ENCODE measurements around the gene FILIP1.

FILIP1 gene

DNA sequence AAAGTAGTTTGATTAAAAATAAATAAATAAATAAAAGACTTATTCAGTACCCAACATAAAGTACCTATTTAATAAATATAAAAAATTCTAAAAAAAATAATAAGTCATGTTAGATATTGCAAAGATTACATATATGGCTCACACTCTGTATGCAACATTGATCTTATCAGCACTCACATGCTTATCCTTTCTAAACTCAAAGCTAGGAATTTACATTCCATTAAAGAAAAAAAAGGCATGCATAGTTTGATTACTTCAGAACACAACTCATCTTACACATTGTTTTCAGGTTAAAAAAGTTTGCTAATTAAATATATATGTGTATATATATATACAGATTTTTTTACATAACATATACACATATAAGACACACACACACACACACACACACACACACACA lies 96.4 kb downstream of the FILIP1 start:
- Histone ChIP-seq H3K9me3 (ENCODE audit: insufficient read depth, low read length) (peaks cover 8% of the 10 kb centered on the region), H3K36me3 (ENCODE audit: insufficient read depth, insufficient read length, low read length) (no peaks in the 10 kb centered on the region), H3K4me3 (ENCODE audit: insufficient read length, low read depth) (no peak overlapping the region), H3K9ac (ENCODE audit: insufficient read length, low read depth) (no peak overlapping the region), H3K4me1 (ENCODE audit: insufficient read depth, insufficient read length) (no peaks in the 10 kb centered on the region), H3K27me3 (ENCODE audit: insufficient read depth, insufficient read length) (no peaks in the 10 kb centered on the region)
- no peak for DNase-seq (ENCODE audit: low read depth, low spot score)
- TF ChIP-seq SUZ12 (IDR thresholded peaks at IDR 0.05; ENCODE audit: extremely low read depth, insufficient read depth, insufficient read length) (no peak), YY1 (IDR thresholded peaks at IDR 0.05; ENCODE audit: insufficient read depth, insufficient read length) (no peak), ZNF274 (IDR thresholded peaks at IDR 0.05; ENCODE audit: low read depth, low read length) (no peak)

DNA sequence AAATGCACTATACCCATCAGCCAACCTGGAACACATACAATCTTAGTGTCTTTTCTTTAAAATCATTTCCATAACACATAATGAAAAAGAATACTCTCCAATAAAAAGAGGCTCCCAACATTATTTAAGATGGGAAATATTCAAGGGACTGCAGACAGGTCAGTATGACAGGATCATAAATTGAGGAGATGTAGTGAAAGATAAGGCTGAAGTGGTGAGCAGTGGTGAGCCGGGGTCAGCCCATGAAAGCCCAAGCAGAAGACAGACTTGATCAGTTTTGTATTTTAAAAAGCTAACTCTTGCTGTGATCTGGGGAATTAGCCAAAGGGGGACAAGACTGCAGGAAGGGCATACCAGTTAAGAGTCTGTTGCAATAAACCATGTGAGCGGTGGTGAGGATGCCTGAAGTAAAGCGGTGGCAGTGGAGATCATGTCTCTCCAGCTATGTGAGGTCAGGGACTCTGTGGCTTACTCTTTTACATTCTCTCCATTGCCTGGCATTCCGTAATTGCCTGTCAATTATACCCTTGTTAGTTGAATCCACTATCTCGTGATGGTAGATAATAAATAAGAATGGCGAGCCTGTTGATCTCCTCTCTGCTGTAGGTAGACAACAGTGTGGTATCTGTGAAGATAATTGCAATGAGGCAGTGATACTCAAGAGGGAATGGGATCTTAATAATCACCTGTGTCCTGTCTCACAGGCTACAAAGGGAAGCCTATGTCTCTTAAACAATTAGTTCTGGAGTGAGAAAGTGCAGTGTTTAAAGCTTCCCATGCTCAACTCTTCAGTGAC lies 97.4 kb downstream of the FILIP1 start:
- Histone ChIP-seq H3K4me3 (ENCODE audit: insufficient read length, low read depth) (no peak overlapping the region), H3K36me3 (ENCODE audit: insufficient read depth, insufficient read length, low read length) (no peaks in the 10 kb centered on the region), H3K27me3 (ENCODE audit: insufficient read depth, insufficient read length) (no peaks in the 10 kb centered on the region), H3K9ac (ENCODE audit: insufficient read length, low read depth) (no peak overlapping the region), H3K9me3 (ENCODE audit: insufficient read depth, low read length) (peaks cover 9% of the 10 kb centered on the region), H3K4me1 (ENCODE audit: insufficient read depth, insufficient read length) (no peaks in the 10 kb centered on the region)
- TF ChIP-seq ZNF274 (IDR thresholded peaks at IDR 0.05; ENCODE audit: low read depth, low read length) (no peak), YY1 (IDR thresholded peaks at IDR 0.05; ENCODE audit: insufficient read depth, insufficient read length) (no peak), SUZ12 (IDR thresholded peaks at IDR 0.05; ENCODE audit: extremely low read depth, insufficient read depth, insufficient read length) (no peak)
- no peak for DNase-seq (ENCODE audit: low read depth, low spot score)

DNA sequence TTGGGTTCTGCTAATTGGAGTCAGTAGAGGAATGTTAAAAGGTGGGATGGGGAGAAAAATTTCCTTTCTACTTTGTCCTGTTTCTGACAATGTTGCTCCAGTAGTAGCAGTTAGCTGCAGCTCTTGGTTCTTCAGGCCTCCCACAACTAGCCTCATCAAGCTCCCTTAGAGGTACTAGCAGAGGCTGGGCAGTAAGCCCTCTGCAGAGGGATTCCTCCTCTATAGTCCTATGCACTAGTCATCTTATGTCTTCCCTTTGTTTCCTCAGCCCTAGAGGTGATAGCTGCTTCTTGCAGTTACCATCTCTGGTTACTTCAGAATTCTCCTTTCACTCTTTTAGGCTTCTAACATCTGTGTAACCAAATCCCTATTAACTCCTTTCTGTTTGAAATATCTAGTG lies 99.8 kb downstream of the FILIP1 start:
- TF ChIP-seq SUZ12 (IDR thresholded peaks at IDR 0.05; ENCODE audit: extremely low read depth, insufficient read depth, insufficient read length) (no peak), YY1 (IDR thresholded peaks at IDR 0.05; ENCODE audit: insufficient read depth, insufficient read length) (no peak), ZNF274 (IDR thresholded peaks at IDR 0.05; ENCODE audit: low read depth, low read length) (no peak)
- no peak for DNase-seq (ENCODE audit: low read depth, low spot score)
- Histone ChIP-seq H3K9ac (ENCODE audit: insufficient read length, low read depth) (no peak overlapping the region), H3K36me3 (ENCODE audit: insufficient read depth, insufficient read length, low read length) (no peaks in the 10 kb centered on the region), H3K9me3 (ENCODE audit: insufficient read depth, low read length) (peaks cover 9% of the 10 kb centered on the region), H3K27me3 (ENCODE audit: insufficient read depth, insufficient read length) (no peaks in the 10 kb centered on the region), H3K4me3 (ENCODE audit: insufficient read length, low read depth) (no peak overlapping the region), H3K4me1 (ENCODE audit: insufficient read depth, insufficient read length) (no peaks in the 10 kb centered on the region)

DNA sequence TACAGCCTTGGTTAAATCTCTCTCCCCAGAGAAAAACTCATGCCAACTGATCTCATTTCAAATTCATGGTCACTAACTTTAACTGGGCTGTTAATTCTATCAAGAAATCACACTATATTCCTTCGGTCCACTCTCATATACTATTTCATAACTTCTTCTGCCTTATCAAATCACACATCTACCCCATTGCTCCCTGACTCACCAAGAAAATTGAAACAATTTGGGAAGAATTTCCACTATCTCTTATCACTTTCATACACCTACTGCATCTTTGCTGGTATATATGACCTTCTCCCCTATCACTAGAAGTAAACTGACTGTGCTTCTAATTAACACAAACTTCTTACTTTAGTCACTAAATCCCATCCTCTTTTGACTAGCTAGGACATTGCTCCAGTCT lies 102.3 kb downstream of the FILIP1 start:
- Histone ChIP-seq H3K36me3 (ENCODE audit: insufficient read depth, insufficient read length, low read length) (no peaks in the 10 kb centered on the region), H3K4me3 (ENCODE audit: insufficient read length, low read depth) (no peak overlapping the region), H3K27me3 (ENCODE audit: insufficient read depth, insufficient read length) (no peaks in the 10 kb centered on the region), H3K4me1 (ENCODE audit: insufficient read depth, insufficient read length) (no peaks in the 10 kb centered on the region), H3K9me3 (ENCODE audit: insufficient read depth, low read length) (peaks cover 9% of the 10 kb centered on the region), H3K9ac (ENCODE audit: insufficient read length, low read depth) (no peak overlapping the region)
- no peak for DNase-seq (ENCODE audit: low read depth, low spot score)
- TF ChIP-seq ZNF274 (IDR thresholded peaks at IDR 0.05; ENCODE audit: low read depth, low read length) (no peak), SUZ12 (IDR thresholded peaks at IDR 0.05; ENCODE audit: extremely low read depth, insufficient read depth, insufficient read length) (no peak), YY1 (IDR thresholded peaks at IDR 0.05; ENCODE audit: insufficient read depth, insufficient read length) (no peak)

DNA sequence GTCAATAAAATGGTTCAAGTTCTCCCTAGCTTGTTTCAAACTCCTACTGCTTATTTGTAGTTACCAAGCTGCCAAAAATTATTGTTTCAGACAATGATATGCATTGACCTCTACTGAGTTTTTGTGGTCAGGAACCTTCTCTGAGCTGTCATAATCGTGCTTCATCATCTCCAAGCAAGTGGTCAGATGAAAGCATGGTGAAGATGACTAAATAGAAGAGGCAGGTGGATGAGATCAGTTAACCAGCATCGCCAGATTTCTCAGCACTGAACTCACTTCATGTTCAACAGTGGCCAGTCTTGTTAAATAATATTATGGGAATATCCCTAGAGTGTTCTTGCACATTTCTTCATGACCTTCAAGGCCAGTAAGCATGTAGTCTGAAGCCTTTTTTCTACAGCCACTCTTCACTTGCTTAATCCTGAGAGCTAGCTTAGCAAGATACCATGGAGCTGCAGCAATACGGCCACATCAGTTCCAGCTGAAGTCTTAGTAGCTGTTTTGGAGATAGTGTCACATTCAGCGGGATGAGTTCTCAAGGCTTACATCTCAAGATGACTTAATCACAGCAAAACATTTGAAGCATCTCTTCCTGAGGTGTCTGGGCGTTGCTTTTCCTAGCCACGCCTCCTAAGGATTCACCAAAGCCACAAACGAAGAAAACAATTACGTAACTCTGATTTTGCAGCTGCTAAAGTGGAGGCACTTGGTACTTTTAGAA lies 107.4 kb downstream of the FILIP1 start:
- no peak overlapping the region for H3K4me3 ChIP-seq (ENCODE audit: insufficient read length, low read depth)
- no peaks in the 10 kb centered on the region for H3K36me3 ChIP-seq (ENCODE audit: insufficient read depth, insufficient read length, low read length)
- TF ChIP-seq ZNF274 (IDR thresholded peaks at IDR 0.05; ENCODE audit: low read depth, low read length) (no peak), YY1 (IDR thresholded peaks at IDR 0.05; ENCODE audit: insufficient read depth, insufficient read length) (no peak), SUZ12 (IDR thresholded peaks at IDR 0.05; ENCODE audit: extremely low read depth, insufficient read depth, insufficient read length) (no peak)
- H3K4me1 ChIP-seq (ENCODE audit: insufficient read depth, insufficient read length), result no peaks in the 10 kb centered on the region
- no peaks in the 10 kb centered on the region for H3K27me3 ChIP-seq (ENCODE audit: insufficient read depth, insufficient read length)
- H3K9ac ChIP-seq (ENCODE audit: insufficient read length, low read depth), result no peak overlapping the region
- DNase-seq (ENCODE audit: low read depth, low spot score), result no peak
- H3K9me3 ChIP-seq (ENCODE audit: insufficient read depth, low read length), result no peaks in the 10 kb centered on the region

DNA sequence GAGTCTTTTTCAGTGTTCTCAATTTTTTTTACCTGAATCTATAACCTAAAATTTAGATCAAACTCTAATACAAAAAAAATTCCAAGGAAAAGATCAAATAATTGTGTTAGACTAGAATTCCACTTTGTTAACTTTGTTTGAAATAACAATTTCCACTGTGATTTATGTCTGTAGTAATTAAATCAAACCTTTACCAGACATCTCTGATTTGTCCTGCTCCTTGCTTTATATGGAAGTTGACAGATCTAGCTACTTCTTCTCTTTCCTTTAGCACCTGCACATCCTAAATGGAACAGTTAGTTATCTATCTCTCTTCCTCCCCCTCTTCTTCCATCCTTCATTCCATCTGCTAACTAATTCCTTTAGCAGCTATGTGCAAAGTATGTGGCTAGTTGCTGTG lies 109.5 kb downstream of the FILIP1 start:
- TF ChIP-seq SUZ12 (IDR thresholded peaks at IDR 0.05; ENCODE audit: extremely low read depth, insufficient read depth, insufficient read length) (no peak), ZNF274 (IDR thresholded peaks at IDR 0.05; ENCODE audit: low read depth, low read length) (no peak), YY1 (IDR thresholded peaks at IDR 0.05; ENCODE audit: insufficient read depth, insufficient read length) (no peak)
- Histone ChIP-seq H3K27me3 (ENCODE audit: insufficient read depth, insufficient read length) (no peaks in the 10 kb centered on the region), H3K4me1 (ENCODE audit: insufficient read depth, insufficient read length) (no peaks in the 10 kb centered on the region), H3K36me3 (ENCODE audit: insufficient read depth, insufficient read length, low read length) (no peaks in the 10 kb centered on the region), H3K4me3 (ENCODE audit: insufficient read length, low read depth) (no peak overlapping the region), H3K9me3 (ENCODE audit: insufficient read depth, low read length) (no peaks in the 10 kb centered on the region), H3K9ac (ENCODE audit: insufficient read length, low read depth) (no peak overlapping the region)
- no peak for DNase-seq (ENCODE audit: low read depth, low spot score)

DNA sequence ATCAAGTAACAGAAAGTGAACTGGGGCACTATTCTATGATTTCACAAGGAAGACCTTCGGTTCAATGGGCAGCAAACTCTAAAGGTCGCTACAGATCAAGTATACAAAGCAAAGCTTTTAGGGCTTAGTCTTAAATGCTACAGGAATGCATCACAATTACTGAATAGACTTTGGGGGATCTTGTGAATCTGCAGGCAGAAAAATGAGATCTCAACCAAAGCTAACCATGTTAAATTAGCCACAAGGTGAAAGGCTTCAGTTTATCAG lies 111.0 kb downstream of the FILIP1 start:
- TF ChIP-seq ZNF274 (IDR thresholded peaks at IDR 0.05; ENCODE audit: low read depth, low read length) (no peak), YY1 (IDR thresholded peaks at IDR 0.05; ENCODE audit: insufficient read depth, insufficient read length) (no peak), SUZ12 (IDR thresholded peaks at IDR 0.05; ENCODE audit: extremely low read depth, insufficient read depth, insufficient read length) (no peak)
- no peaks in the 10 kb centered on the region for H3K9me3 ChIP-seq (ENCODE audit: insufficient read depth, low read length)
- H3K4me3 ChIP-seq (ENCODE audit: insufficient read length, low read depth), result no peak overlapping the region
- DNase-seq (ENCODE audit: low read depth, low spot score), result no peak
- no peak overlapping the region for H3K9ac ChIP-seq (ENCODE audit: insufficient read length, low read depth)
- no peaks in the 10 kb centered on the region for H3K36me3 ChIP-seq (ENCODE audit: insufficient read depth, insufficient read length, low read length)
- no peaks in the 10 kb centered on the region for H3K4me1 ChIP-seq (ENCODE audit: insufficient read depth, insufficient read length)
- H3K27me3 ChIP-seq (ENCODE audit: insufficient read depth, insufficient read length), result no peaks in the 10 kb centered on the region
